Omental fat pad (tissue), 4 donors: ENCODE results near the gene FAM241A. TPM values are rescaled to one million over a fixed set of nuclear protein-coding genes. Genes with fewer than 3 reads are reported as not detected.
"Not testable (repeated sequence)": the region's sequence is repeated elsewhere in the genome, so short reads cannot be mapped to it uniquely, and the experiment has no call there.

Experiments
- ATAC-seq: fragments of 150-250 bp; one replicate; pipeline ENCODE4 v1.9.1; 2016; ENCODE audit warnings: mild to moderate bottlenecking, moderate library complexity; ENCODE audit not compliant: low FRiP score
- DNase-seq: peaks from one replicate; pipeline ENCODE4 v3.0.0-alpha.2; 2019; ENCODE audit warnings: low spot score
- CTCF ChIP-seq, 3 donors: fragments of 450-650 bp; IDR thresholded peaks; one replicate each; pipeline ENCODE4 v1.5.1; 2016 to 2017; ENCODE audit warnings: antibody characterized with exemption in 3 of 3, mild to moderate bottlenecking in 3 of 3, moderate library complexity in 2 of 3
- total RNA-seq, 4 donors: library from RNA; depleted of rRNA; stranded (reverse); fragments of >200 nt; gene quantifications; one replicate each; pipeline ENCODE4 v1.1.0, GENCODE V29; 2016

FAM241A gene
- total RNA-seq, 4 donors from 2014 or later: 6.0 to 37.4 (median 18.9) TPM

DNA sequence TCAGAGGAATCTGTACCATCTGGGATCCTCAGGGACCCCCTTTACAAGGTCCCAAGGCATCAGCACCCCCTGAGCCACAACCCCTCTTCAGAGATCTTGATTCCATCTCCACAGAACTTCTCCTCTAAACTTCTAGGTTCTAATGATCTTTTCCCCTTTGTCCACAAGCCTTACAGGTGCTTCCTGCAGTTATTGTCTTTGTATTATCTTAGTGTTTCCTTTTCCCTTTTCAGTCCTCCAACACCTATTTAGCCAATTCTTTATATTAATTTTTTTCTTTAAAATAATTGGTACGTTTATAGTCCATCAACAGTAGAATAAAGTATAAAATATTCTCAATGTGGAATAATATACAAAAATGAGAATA, 35.2 kb upstream of the FAM241A start:
- DNase-seq: no peak
- TF ChIP-seq CTCF (IDR thresholded peaks at IDR 0.05): no peak
- no peak for ATAC-seq

GRCh38 chr4:112111306-112111705, 33.9 kb upstream of the FAM241A start:
- ATAC-seq (no peak), DNase-seq (no peak)
- no peak for TF ChIP-seq CTCF (IDR thresholded peaks at IDR 0.05)

- ATAC-seq, DNase-seq: not testable (repeated sequence)
Observed at GRCh38 chr4:112112095-112112494, 33.2 kb upstream of the FAM241A start.

DNA sequence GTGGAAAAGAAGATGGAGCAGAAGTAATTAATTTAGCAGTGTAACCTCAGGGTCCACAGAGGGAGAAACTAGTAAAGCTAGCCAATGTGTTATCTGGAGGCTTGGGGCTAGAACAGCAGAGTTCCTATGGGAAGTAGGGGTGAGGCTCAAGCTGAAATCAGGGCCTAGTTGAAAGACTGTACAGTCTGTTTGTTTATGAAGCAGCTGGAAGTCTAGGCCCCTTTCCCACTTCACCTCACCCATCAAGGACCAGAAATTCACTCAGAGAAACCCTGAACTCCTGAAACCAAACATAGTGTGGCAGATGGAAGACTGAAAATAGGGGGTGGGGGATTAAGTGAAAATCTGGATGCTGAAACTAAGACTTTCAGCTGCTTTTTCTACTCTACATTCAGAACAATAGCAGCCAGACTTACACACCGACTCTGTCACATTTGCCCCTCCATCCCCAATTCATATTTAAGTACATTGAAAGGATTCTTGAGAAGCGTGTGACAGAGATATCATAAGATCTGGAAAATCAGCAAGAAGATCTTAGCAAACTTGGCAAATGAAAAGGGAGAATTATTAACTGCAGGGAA, 32.6 kb upstream of the FAM241A start:
- no peak for TF ChIP-seq CTCF (IDR thresholded peaks at IDR 0.05)
- no peak for DNase-seq
- no peak for ATAC-seq

DNA sequence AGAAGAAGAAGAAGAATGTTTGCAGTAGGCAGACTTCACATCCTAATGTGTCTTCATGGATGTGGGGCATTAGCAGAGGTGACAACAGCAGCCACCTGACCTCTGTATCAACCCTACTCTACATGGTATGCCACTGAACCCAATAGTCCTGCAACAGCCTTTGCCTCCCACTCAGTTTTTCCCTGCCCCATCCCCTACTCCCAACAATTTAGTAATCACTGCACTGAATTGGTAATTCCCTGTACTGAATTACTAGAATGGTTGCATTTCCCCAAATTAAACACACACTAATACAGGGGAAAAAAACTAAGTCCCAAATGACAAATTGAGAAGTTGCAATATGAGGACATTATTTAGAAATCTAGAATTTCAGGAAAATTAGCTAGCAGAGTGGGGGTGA, 31.4 kb upstream of the FAM241A start:
- ATAC-seq (no peak), DNase-seq (no peak)
- TF ChIP-seq CTCF (IDR thresholded peaks at IDR 0.05): no peak

DNA sequence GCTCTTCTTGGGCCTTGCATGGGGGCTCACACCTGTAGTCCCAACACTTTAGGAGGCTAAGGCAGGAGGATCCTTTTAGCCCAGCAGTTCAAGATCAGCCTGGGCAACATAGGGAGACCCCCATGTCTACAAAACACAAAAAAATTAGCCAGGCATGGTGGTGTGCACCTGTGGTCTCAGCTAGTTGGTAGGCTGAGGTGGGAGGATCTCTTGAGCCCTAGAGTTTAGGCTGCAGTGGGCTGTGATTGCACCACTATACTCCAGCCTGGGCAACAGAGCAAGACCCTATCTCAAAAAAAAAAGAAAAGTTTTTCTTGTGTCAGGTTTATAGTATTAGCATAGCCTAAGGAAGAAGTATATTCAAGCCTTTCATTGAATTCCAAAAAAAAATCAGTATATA, 30.8 kb upstream of the FAM241A start:
- TF ChIP-seq CTCF (IDR thresholded peaks at IDR 0.05): no peak
- ATAC-seq (no peak), DNase-seq (no peak)

DNA sequence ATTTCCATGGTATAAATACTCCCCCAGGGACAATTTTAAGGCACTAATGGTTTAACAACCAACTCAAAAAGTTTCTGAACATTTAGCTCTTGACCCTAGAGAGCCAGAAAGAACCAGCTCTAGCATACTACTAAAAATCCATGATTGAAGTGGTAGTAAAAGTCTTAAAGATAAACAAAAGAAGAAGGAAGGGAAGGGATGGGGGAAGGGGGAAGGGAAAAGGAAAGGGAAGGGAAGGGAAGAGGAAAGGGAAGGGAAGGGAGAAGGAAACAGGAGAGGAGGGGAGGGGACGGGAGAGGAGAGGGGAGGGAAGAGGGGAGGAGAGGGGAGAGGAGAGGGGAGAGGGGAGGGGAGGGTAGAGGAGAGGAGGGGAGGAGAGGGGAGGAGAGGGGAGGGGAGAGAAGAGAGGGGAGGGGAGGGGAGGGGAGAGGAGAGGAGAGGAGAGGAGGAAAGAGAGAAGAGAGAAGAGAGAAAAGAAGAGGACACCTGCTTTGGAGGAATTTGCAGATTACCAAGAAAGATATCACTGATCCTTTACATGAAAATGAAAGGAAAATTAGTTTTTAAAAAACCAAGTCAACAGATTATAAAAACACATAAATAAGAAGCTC, 26.4 kb upstream of the FAM241A start:
- ATAC-seq (no peak), DNase-seq (no peak)
- TF ChIP-seq CTCF (IDR thresholded peaks at IDR 0.05): no peak
